K562 (cell line): Measurements from ENCODE around the gene NPDC1. TPM values are rescaled to one million over a fixed set of nuclear protein-coding genes. Genes with fewer than 3 reads are reported as not detected.

Experiments
- CBFA2T3 ChIP-seq: fragments of 450-650 bp; IDR thresholded peaks from 2 replicates; pipeline ENCODE4 v1.6.1; 2017
- DDX20 ChIP-seq: fragments of 450-650 bp; IDR thresholded peaks from 2 replicates; pipeline ENCODE4 v1.6.1; 2016; ENCODE audit warnings: missing genetic modification characterization, low read depth, mild to moderate bottlenecking, missing compliant biosample characterization, moderate library complexity
- ELF2 ChIP-seq: fragments of 250-450 bp; sonication (Bioruptor Pico); IDR thresholded peaks from 2 replicates; pipeline ENCODE4 v1.5.0; 2021; ENCODE audit warnings: mild to moderate bottlenecking
- GTF2E2 ChIP-seq: fragments of 200-800 bp; sonication (Bioruptor generic); IDR thresholded peaks from 2 replicates; pipeline ENCODE4 v1.6.1; 2016; ENCODE audit warnings: missing genetic modification characterization, missing compliant biosample characterization
- GTF2F1 ChIP-seq: IDR thresholded peaks from 2 replicates; pipeline ENCODE4 v1.6.1; 2011; ENCODE audit warnings: low read depth, low read length, improper control_type of control experiment
- MLLT1 ChIP-seq, 2 experiments: fragments of 450-650 bp; IDR thresholded peaks; 2 replicates each; pipeline ENCODE4 v1.6.1; 2016
- SIRT6 ChIP-seq: IDR thresholded peaks from one replicate; pipeline ENCODE4 v1.6.1; 2012; ENCODE audit warnings: low read depth, mild to moderate bottlenecking, control low read depth, inconsistent platforms, low read length, moderate library complexity
- SRSF3 ChIP-seq: fragments of 200-400 bp; formaldehyde crosslinking; IDR thresholded peaks from 2 replicates; pipeline ENCODE4 v1.6.1; 2016; ENCODE audit warnings: mild to moderate bottlenecking, low read length, moderate library complexity; ENCODE audit not compliant: insufficient read depth
- STAT5A ChIP-seq: IDR thresholded peaks from 2 replicates; pipeline ENCODE4 v1.6.1; 2012; ENCODE audit warnings: low read length, inconsistent platforms, borderline replicate concordance
- TEAD2 ChIP-seq: fragments of 450-650 bp; IDR thresholded peaks from 2 replicates; pipeline ENCODE4 v1.6.1; 2016; ENCODE audit warnings: missing genetic modification characterization, control low read depth, missing compliant biosample characterization
- U2AF1 ChIP-seq: fragments of 200-400 bp; formaldehyde crosslinking; optimal IDR thresholded peaks from 2 replicates; pipeline ENCODE3; 2017; ENCODE audit warnings: mild to moderate bottlenecking, low read depth, low read length, moderate library complexity
- ZBTB2 ChIP-seq: fragments of 450-650 bp; IDR thresholded peaks from 2 replicates; pipeline ENCODE4 v1.6.1; 2016; ENCODE audit warnings: antibody characterized with exemption
- polyA plus RNA-seq, 8 experiments: library from polyadenylated mRNA; depleted of rRNA in 4 of 8; stranded (reverse) in 5 of 8; unstranded in 3 of 8; fragments of >200 nt; fragmentation: Nextera tagmentation in 2 of 8; fragmentation: Illumina TruSeq in 1 of 8; extraction: Ambion mirVana in 2 of 8; extraction: Trizol in 1 of 8; gene quantifications; 2 replicates each; pipeline versions ENCODE4 v1.2.1 to v1.2.3, GENCODE V29; 2011 to 2014; ENCODE audit warnings: inconsistent platforms in 1 of 8, missing spikeins in 1 of 8
- total RNA-seq, 7 experiments: library from RNA; depleted of rRNA in 6 of 7; stranded (reverse); fragments of >200 nt in 6 of 7; fragmentation: Illumina TruSeq in 2 of 7; extraction: Trizol in 2 of 7; gene quantifications; 2 replicates each; pipeline versions ENCODE4 v1.2.1 to v1.2.3, GENCODE V29; 2011 to 2021; ENCODE audit warnings: low replicate concordance in 1 of 7
- TF ChIP-seq, protein P1 (sequence below), 2 experiments: fragments of 450-650 bp in 1 of 2; sonication (generic) in 1 of 2; formaldehyde crosslinking in 1 of 2; IDR thresholded peaks; 2 replicates each; pipeline versions ENCODE4 v1.7.1 to v1.9.0; 2016 to 2022; ENCODE audit warnings: inconsistent platforms in 1 of 2, mild to moderate bottlenecking in 1 of 2, missing genetic modification reagents in 1 of 2

NPDC1 gene
- total and polyA plus RNA-seq, 9 of the 15 experiments (the other 6 are each of a cell fraction or from before 2014, with no cell fraction given) = 0.06 to 2.1 (median 0.53) TPM; not detected in 3

DNA sequence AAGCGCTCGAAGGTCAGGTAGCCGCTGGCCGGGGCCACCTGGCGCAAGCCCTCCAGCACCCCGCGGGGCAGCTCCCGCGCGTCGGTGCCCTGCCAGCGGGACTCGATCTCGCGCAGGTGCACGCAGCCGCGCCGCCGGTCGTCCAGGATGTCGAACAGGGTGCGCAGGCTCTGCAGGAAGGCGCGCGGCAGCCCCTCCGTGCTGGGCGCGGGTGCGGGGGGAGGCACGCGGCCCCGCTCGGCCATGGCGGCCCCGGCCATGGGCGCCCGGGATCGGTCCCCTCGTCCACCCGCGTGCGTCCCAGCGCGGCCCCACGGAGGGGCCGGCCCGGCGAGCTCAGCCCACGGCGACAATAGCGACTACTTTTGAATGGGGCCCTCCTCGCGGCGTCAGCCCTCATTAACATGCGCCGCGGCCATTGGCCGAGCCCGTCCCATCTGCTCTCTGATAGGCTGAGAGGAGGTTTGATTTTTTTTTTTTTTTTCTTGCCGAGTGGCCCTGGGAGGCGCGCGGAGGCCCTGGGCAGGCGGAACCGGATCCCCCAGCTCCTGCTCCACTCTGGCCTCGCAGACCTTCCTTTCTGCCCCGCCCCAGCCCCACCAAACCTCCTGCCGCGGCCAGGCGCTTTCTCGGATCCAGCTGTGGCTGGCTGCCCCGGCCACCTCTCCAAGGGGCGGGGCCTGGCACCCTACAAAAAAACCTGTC is 24.4 kb upstream of the NPDC1 start, which contains the start of gene SAPCD2 (continued):
- TF ChIP-seq DDX20 (no peak), MLLT1 (IDR thresholded peaks at IDR 0.05) (no peak), TEAD2 (tag) (no peak), GTF2F1 (0 out of 2 replicates have a peak, but pooled peaks have one; percentile 19), GTF2E2 (tag) (peak; percentile 26; the same call in 1 of the 2 replicates), ELF2 (CRISPR knock-in tag) (no peak), SIRT6 (no peak), SRSF3 (no peak), CBFA2T3 (no peak), ZBTB2 (peak; percentile 49; the same call in 1 of the 2 replicates), U2AF1 (peak; percentile 26), STAT5A (no peak)
- TF ChIP-seq, protein P1, sequence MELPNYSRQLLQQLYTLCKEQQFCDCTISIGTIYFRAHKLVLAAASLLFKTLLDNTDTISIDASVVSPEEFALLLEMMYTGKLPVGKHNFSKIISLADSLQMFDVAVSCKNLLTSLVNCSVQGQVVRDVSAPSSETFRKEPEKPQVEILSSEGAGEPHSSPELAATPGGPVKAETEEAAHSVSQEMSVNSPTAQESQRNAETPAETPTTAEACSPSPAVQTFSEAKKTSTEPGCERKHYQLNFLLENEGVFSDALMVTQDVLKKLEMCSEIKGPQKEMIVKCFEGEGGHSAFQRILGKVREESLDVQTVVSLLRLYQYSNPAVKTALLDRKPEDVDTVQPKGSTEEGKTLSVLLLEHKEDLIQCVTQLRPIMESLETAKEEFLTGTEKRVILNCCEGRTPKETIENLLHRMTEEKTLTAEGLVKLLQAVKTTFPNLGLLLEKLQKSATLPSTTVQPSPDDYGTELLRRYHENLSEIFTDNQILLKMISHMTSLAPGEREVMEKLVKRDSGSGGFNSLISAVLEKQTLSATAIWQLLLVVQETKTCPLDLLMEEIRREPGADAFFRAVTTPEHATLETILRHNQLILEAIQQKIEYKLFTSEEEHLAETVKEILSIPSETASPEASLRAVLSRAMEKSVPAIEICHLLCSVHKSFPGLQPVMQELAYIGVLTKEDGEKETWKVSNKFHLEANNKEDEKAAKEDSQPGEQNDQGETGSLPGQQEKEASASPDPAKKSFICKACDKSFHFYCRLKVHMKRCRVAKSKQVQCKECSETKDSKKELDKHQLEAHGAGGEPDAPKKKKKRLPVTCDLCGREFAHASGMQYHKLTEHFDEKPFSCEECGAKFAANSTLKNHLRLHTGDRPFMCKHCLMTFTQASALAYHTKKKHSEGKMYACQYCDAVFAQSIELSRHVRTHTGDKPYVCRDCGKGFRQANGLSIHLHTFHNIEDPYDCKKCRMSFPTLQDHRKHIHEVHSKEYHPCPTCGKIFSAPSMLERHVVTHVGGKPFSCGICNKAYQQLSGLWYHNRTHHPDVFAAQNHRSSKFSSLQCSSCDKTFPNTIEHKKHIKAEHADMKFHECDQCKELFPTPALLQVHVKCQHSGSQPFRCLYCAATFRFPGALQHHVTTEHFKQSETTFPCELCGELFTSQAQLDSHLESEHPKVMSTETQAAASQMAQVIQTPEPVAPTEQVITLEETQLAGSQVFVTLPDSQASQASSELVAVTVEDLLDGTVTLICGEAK (IDR thresholded peaks at IDR 0.05) = peak; percentile 35; the same call in 1 of the 2 replicates
- TF ChIP-seq, protein P1 (CRISPR knock-in tag; IDR thresholded peaks at IDR 0.05) = no peak
